ENCODE results near the gene CEBPE.

The CEBPE gene

GRCh38 chr14:23119363-23120327, 590 bp upstream of the CEBPE start:
- H3K4me3 ChIP-seq (ENCODE audit: low read depth, low read length) = no peak overlapping the region
- TF ChIP-seq CTCF (IDR thresholded peaks at IDR 0.05; ENCODE audit: low read depth, low read length, missing control alignments) = no peak
- in situ Hi-C loops (cut with HindIII; ENCODE audit: low sequenced_read_pairs) = no loop called here
- DNase-seq (ENCODE audit: low read depth) = no peak

- in situ Hi-C loops (cut with HindIII; ENCODE audit: low sequenced_read_pairs) = no loop called here
- TF ChIP-seq CTCF (IDR thresholded peaks at IDR 0.05; ENCODE audit: low read depth, low read length, missing control alignments) = no peak
- no peak overlapping the region for H3K4me3 ChIP-seq (ENCODE audit: low read depth, low read length)
- no peak for DNase-seq (ENCODE audit: low read depth)
Measured at GRCh38 chr14:23117371-23118020, 1.6 kb downstream of the CEBPE start.

GRCh38 chr14:23115918-23116317, 3.1 kb downstream of the CEBPE start:
- no peak overlapping the region for H3K4me3 ChIP-seq (ENCODE audit: low read depth, low read length)
- in situ Hi-C loops (cut with HindIII; ENCODE audit: low sequenced_read_pairs) = no loop called here
- no peak for TF ChIP-seq CTCF (IDR thresholded peaks at IDR 0.05; ENCODE audit: low read depth, low read length, missing control alignments)
- no peak for DNase-seq (ENCODE audit: low read depth)

GRCh38 chr14:23115039-23115731, 3.9 kb downstream of the CEBPE start:
- TF ChIP-seq CTCF (IDR thresholded peaks at IDR 0.05; ENCODE audit: low read depth, low read length, missing control alignments) = no peak
- peak; percentile 85 for DNase-seq (ENCODE audit: low read depth)
- no peak overlapping the region for H3K4me3 ChIP-seq (ENCODE audit: low read depth, low read length)
- in situ Hi-C loops (cut with HindIII; ENCODE audit: low sequenced_read_pairs) = no loop called here

- in situ Hi-C loops (cut with HindIII; ENCODE audit: low sequenced_read_pairs) = no loop called here
- no peak for DNase-seq (ENCODE audit: low read depth)
- TF ChIP-seq CTCF (IDR thresholded peaks at IDR 0.05; ENCODE audit: low read depth, low read length, missing control alignments) = no peak
- H3K4me3 ChIP-seq (ENCODE audit: low read depth, low read length) = no peak overlapping the region
Measured at GRCh38 chr14:23114669-23115038, 4.4 kb downstream of the CEBPE start.

GRCh38 chr14:23114120-23114458, 5.0 kb downstream of the CEBPE start:
- in situ Hi-C loops (cut with HindIII; ENCODE audit: low sequenced_read_pairs) = no loop called here
- TF ChIP-seq CTCF (IDR thresholded peaks at IDR 0.05; ENCODE audit: low read depth, low read length, missing control alignments) = no peak
- H3K4me3 ChIP-seq (ENCODE audit: low read depth, low read length) = no peak overlapping the region
- DNase-seq (ENCODE audit: low read depth) = no peak
